Ammon's horn (tissue), 1 donor: ENCODE measurements around the gene FBXL7.
"Not testable (repeated sequence)": the region's sequence is repeated elsewhere in the genome, so short reads cannot be mapped to it uniquely, and the experiment has no call there.

Source experiments
- DNase-seq: peaks from one replicate; pipeline ENCODE4 v3.0.0-alpha.2; 2016; ENCODE audit warnings: low spot score

FBXL7 gene

GRCh38 chr5:15823398-15823797 is 323.4 kb downstream of the FBXL7 start:
- no peak for DNase-seq

GRCh38 chr5:15827741-15828140 is 327.8 kb downstream of the FBXL7 start:
- DNase-seq: no peak

DNA sequence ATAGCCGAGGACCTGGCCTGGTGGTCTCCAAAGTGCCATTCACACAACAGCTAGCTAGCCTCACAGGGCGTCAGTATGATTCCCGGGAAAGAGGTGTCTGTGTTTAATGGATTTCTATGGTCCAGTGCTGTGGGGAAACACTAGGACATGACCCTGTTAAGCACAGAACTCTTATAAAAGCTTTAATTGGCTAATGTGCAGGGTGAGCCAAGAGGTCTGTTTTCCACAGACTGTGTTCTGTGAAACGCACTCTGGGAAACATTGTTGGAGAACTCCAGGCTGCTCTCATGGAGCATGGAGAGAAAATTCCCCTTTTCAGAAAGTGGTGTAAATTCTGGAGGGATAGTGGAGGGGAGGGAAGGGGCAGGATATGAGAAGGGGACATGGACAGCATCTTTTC is 331.4 kb downstream of the FBXL7 start:
- DNase-seq: no peak

DNA sequence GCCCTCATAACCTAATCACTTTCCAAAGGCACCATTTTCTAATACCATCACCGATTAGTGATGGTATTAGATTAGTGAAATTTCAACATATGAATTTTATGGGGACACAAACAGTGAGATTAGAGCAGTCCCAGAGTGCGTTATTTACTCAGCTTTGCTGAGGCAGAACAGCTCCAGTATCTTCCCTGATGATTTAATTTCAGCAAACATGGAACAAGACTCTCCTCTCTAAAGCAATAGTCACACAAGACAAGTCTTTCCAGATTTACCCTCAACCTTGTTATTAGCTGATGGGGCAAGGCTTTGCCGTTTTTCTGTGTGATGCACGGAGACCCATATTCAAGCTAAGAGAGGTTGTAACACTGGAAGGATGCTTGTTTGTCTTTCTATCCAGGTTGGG is 333.4 kb downstream of the FBXL7 start:
- DNase-seq: no peak

- DNase-seq: no peak
Observed at GRCh38 chr5:15834596-15835245, 334.7 kb downstream of the FBXL7 start.

GRCh38 chr5:15835514-15835913 is 335.5 kb downstream of the FBXL7 start:
- no peak for DNase-seq

GRCh38 chr5:15837551-15838289 is 337.7 kb downstream of the FBXL7 start:
- no peak for DNase-seq

GRCh38 chr5:15844253-15844652 is 344.3 kb downstream of the FBXL7 start:
- no peak for DNase-seq

- no peak for DNase-seq
Observed at GRCh38 chr5:15844871-15845270, 344.9 kb downstream of the FBXL7 start.

- no peak for DNase-seq
Observed at GRCh38 chr5:15850536-15850935, 350.6 kb downstream of the FBXL7 start.

DNA sequence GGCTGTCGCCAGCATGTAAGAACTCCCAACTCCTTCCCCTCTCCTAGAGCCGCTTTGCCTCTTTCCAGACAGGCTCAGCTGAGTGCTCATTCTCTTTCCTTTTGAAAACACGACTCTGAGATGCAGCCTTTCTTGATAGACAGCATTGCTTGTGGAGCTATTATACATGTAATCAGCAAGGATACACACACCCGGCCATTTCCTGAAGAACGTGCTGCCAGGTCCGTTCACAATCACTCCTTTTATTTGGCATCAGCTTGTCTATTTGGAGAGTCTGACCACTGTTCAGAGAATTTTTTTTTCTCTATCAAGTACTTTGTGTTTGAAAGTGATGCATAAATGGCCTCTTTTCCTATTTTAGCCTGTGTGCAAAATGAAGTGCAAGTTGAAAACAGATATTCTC is 351.0 kb downstream of the FBXL7 start:
- DNase-seq: peak; percentile 9

GRCh38 chr5:15852217-15852616 is 352.2 kb downstream of the FBXL7 start:
- DNase-seq: no peak

GRCh38 chr5:15852949-15853348 is 353.0 kb downstream of the FBXL7 start:
- no peak for DNase-seq

GRCh38 chr5:15858326-15858725 is 358.3 kb downstream of the FBXL7 start:
- DNase-seq: no peak

DNA sequence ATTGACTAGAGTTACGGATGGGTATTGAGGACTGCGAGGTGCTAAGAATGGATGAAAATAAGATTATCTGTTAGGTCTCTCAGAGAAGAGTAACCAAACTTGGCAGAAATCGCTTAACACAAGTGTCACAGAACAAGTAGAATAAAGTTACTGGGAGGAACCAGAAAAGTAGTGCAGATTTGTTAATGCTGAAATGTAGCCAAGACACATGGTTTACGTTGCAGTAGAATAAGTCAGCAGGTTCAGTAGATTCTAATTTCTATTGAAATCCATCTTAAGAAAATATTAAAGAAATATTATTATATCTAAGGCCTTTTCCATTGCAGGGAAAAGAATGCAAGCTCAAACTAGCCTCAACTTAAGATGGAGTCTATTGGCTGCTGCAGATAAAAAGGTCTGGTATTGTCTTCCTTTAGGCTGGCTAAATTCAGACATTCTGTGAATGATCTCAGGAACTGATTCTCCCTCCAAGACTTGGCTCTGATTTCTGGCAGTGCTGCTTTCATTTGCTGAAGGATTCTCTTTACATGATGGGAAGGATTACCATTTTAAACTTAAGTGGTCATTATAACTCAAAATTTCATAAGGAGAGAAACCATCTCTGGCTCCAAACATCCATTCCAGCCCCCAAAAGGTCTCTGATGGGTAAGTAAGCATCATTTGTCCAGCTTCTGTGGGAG is 364.7 kb downstream of the FBXL7 start:
- no peak for DNase-seq

DNA sequence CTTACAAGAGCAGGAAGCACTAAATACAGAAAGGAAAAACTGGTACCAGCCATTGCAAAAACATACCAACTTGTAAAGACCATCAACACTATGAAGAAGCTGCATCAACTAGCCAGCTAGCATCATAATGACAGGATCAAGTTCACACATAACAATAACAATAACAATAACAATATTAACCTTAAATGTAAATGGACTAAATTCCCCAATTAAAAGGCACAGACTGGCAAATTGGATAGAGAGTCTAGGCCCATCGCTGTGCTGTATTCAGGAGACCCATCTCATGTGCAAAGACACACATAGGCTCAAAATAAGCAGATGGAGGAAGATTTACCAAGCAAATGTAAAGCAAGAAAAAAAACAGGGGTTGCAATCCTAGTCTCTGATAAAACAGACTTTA is 372.3 kb downstream of the FBXL7 start:
- DNase-seq: not testable (repeated sequence)

DNA sequence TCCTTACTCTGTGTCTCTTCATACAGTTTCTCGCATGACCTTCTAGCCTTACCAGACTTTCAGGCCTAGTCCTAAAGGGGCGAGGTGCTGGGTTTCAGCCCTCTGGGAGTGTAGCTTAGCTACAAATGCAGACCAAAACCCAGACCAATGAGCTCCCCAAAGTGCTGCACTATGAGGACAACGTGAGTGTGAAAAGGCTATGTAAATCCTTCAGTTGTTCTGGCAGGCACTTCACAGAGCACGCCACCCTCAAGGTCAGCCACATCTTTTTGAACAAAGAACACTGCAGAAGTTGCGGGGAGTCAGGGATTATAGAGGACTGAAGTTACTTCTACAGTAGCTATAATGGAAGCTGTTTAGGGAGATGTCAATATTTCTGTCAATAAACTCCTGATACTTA is 377.9 kb downstream of the FBXL7 start:
- no peak for DNase-seq

GRCh38 chr5:15880201-15880600 is 380.2 kb downstream of the FBXL7 start:
- DNase-seq: no peak

GRCh38 chr5:15885156-15885555 is 385.2 kb downstream of the FBXL7 start:
- DNase-seq: no peak

GRCh38 chr5:15886156-15886555 is 386.2 kb downstream of the FBXL7 start:
- DNase-seq: no peak

- DNase-seq: no peak
Observed at GRCh38 chr5:15887093-15887492, 387.1 kb downstream of the FBXL7 start.

DNA sequence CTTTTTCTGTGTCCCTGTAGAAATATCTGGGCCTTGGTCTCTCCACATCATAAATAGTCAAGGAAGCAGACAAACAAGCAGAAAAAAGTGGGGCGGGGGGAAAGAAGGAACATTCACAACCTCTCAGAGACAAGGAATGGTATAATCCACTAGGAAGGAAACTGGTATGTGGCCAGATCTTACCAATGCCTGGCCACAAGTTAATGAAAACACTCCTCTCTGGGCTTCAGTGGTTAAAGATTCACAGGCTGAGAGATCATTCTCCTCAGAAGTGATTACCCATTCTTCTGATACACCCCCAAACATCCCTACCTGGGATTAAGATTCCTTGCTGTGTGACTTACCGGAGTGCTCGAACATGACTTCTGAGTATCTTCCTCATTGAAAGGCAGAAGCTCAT is 389.0 kb downstream of the FBXL7 start:
- DNase-seq: no peak

- no peak for DNase-seq
Observed at GRCh38 chr5:15893866-15894265, 393.9 kb downstream of the FBXL7 start.
